ENCODE data around the gene CSNK1G3.

GRCh38 chr5:123512611-123513461 is 859 bp downstream of the CSNK1G3 start:
- TF ChIP-seq CTCF (IDR thresholded peaks at IDR 0.05), result no peak
- TF ChIP-seq RFX5 (IDR thresholded peaks at IDR 0.05), result no peak

All from A549 (cell line).